GM18909 (cell line): ENCODE results near the gene TRAPPC12.
"Not testable (repeated sequence)": the region's sequence is repeated elsewhere in the genome, so short reads cannot be mapped to it uniquely, and the experiment has no call there.

Source experiments
- ATAC-seq: cut with Tn5 transposase; IDR thresholded peaks from one replicate; pipeline ENCODE4 v1.9.1; 2021; ENCODE audit warnings: mild to moderate bottlenecking; ENCODE audit not compliant: unreplicated experiment, poor library complexity

The TRAPPC12 gene

GRCh38 chr2:3368261-3368722 lies 11.2 kb upstream of the TRAPPC12 start:
- no peak for ATAC-seq

GRCh38 chr2:3369340-3370181 lies 9.9 kb upstream of the TRAPPC12 start:
- ATAC-seq: not testable (repeated sequence)

- no peak for ATAC-seq
Observed at GRCh38 chr2:3376821-3377220, 2.7 kb upstream of the TRAPPC12 start.

- ATAC-seq: peak; percentile 19
Observed at GRCh38 chr2:3377279-3377611, 2.2 kb upstream of the TRAPPC12 start.

GRCh38 chr2:3377612-3378432 lies 1.7 kb upstream of the TRAPPC12 start, which contains the start of gene EIPR1:
TSS of gene EIPR1 (minus strand) at chr2:3377818. CDS start at chr2:3377689, 129 bp downstream.
- ATAC-seq: peak; percentile 86

- ATAC-seq: no peak
Observed at GRCh38 chr2:3379339-3379646, 201 bp upstream of the TRAPPC12 start.

GRCh38 chr2:3386448-3386958 lies 7.0 kb downstream of the TRAPPC12 start:
- ATAC-seq: no peak

GRCh38 chr2:3387011-3387410 lies 7.5 kb downstream of the TRAPPC12 start:
- no peak for ATAC-seq

- no peak for ATAC-seq
Observed at GRCh38 chr2:3387644-3388411, 8.3 kb downstream of the TRAPPC12 start.

GRCh38 chr2:3388412-3388738 lies 8.9 kb downstream of the TRAPPC12 start:
- ATAC-seq: no peak

- no peak for ATAC-seq
Observed at GRCh38 chr2:3389193-3389592, 9.7 kb downstream of the TRAPPC12 start.

- no peak for ATAC-seq
Observed at GRCh38 chr2:3390041-3390440, 10.5 kb downstream of the TRAPPC12 start.

GRCh38 chr2:3392216-3392615 lies 12.7 kb downstream of the TRAPPC12 start:
- no peak for ATAC-seq

GRCh38 chr2:3396920-3397559 lies 17.5 kb downstream of the TRAPPC12 start:
- peak; percentile 71 for ATAC-seq

- no peak for ATAC-seq
Observed at GRCh38 chr2:3398857-3399256, 19.4 kb downstream of the TRAPPC12 start.

- ATAC-seq: no peak
Observed at GRCh38 chr2:3399381-3399780, 19.9 kb downstream of the TRAPPC12 start.

GRCh38 chr2:3399829-3400228 lies 20.3 kb downstream of the TRAPPC12 start:
- ATAC-seq: no peak

- peak; percentile 99 for ATAC-seq
Observed at GRCh38 chr2:3403587-3404334, 24.3 kb downstream of the TRAPPC12 start.

- no peak for ATAC-seq
Observed at GRCh38 chr2:3404349-3404894, 24.9 kb downstream of the TRAPPC12 start.
